ENCODE measurements around the gene KLHL3.

GRCh38 chr5:137589185-137589584 lies 146.7 kb downstream of the KLHL3 start:
- TF ChIP-seq, protein P1, sequence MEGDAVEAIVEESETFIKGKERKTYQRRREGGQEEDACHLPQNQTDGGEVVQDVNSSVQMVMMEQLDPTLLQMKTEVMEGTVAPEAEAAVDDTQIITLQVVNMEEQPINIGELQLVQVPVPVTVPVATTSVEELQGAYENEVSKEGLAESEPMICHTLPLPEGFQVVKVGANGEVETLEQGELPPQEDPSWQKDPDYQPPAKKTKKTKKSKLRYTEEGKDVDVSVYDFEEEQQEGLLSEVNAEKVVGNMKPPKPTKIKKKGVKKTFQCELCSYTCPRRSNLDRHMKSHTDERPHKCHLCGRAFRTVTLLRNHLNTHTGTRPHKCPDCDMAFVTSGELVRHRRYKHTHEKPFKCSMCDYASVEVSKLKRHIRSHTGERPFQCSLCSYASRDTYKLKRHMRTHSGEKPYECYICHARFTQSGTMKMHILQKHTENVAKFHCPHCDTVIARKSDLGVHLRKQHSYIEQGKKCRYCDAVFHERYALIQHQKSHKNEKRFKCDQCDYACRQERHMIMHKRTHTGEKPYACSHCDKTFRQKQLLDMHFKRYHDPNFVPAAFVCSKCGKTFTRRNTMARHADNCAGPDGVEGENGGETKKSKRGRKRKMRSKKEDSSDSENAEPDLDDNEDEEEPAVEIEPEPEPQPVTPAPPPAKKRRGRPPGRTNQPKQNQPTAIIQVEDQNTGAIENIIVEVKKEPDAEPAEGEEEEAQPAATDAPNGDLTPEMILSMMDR (IDR thresholded peaks at IDR 0.05; ENCODE audit: low read depth, low read length, missing input control), result no peak
- TF ChIP-seq, protein P2, sequence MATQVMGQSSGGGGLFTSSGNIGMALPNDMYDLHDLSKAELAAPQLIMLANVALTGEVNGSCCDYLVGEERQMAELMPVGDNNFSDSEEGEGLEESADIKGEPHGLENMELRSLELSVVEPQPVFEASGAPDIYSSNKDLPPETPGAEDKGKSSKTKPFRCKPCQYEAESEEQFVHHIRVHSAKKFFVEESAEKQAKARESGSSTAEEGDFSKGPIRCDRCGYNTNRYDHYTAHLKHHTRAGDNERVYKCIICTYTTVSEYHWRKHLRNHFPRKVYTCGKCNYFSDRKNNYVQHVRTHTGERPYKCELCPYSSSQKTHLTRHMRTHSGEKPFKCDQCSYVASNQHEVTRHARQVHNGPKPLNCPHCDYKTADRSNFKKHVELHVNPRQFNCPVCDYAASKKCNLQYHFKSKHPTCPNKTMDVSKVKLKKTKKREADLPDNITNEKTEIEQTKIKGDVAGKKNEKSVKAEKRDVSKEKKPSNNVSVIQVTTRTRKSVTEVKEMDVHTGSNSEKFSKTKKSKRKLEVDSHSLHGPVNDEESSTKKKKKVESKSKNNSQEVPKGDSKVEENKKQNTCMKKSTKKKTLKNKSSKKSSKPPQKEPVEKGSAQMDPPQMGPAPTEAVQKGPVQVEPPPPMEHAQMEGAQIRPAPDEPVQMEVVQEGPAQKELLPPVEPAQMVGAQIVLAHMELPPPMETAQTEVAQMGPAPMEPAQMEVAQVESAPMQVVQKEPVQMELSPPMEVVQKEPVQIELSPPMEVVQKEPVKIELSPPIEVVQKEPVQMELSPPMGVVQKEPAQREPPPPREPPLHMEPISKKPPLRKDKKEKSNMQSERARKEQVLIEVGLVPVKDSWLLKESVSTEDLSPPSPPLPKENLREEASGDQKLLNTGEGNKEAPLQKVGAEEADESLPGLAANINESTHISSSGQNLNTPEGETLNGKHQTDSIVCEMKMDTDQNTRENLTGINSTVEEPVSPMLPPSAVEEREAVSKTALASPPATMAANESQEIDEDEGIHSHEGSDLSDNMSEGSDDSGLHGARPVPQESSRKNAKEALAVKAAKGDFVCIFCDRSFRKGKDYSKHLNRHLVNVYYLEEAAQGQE (IDR thresholded peaks at IDR 0.05), result no peak
- TF ChIP-seq SP1 (IDR thresholded peaks at IDR 0.05), result no peak
- TF ChIP-seq MAX (IDR thresholded peaks at IDR 0.05), result no peak
- TF ChIP-seq EGR1 (IDR thresholded peaks at IDR 0.05; ENCODE audit: low read depth in 2 of 2), result no peak
- TF ChIP-seq, protein P3, sequence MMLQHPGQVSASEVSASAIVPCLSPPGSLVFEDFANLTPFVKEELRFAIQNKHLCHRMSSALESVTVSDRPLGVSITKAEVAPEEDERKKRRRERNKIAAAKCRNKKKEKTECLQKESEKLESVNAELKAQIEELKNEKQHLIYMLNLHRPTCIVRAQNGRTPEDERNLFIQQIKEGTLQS (IDR thresholded peaks at IDR 0.05), result no peak
- TF ChIP-seq, protein P4, sequence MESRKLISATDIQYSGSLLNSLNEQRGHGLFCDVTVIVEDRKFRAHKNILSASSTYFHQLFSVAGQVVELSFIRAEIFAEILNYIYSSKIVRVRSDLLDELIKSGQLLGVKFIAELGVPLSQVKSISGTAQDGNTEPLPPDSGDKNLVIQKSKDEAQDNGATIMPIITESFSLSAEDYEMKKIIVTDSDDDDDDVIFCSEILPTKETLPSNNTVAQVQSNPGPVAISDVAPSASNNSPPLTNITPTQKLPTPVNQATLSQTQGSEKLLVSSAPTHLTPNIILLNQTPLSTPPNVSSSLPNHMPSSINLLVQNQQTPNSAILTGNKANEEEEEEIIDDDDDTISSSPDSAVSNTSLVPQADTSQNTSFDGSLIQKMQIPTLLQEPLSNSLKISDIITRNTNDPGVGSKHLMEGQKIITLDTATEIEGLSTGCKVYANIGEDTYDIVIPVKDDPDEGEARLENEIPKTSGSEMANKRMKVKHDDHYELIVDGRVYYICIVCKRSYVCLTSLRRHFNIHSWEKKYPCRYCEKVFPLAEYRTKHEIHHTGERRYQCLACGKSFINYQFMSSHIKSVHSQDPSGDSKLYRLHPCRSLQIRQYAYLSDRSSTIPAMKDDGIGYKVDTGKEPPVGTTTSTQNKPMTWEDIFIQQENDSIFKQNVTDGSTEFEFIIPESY (IDR thresholded peaks at IDR 0.05), result no peak

Measured in liver (tissue), 3 donors.